HG03045 (cell line): Measurements from ENCODE around the gene RFPL1.

ENCODE experiments used
- ATAC-seq: cut with Tn5 transposase; IDR thresholded peaks from one replicate; pipeline ENCODE4 v1.9.1; 2021; ENCODE audit warnings: mild to moderate bottlenecking, moderate library complexity; ENCODE audit not compliant: unreplicated experiment

Gene RFPL1

GRCh38 chr22:29442976-29443375 lies 4.6 kb downstream of the RFPL1 start:
- ATAC-seq: no peak

DNA sequence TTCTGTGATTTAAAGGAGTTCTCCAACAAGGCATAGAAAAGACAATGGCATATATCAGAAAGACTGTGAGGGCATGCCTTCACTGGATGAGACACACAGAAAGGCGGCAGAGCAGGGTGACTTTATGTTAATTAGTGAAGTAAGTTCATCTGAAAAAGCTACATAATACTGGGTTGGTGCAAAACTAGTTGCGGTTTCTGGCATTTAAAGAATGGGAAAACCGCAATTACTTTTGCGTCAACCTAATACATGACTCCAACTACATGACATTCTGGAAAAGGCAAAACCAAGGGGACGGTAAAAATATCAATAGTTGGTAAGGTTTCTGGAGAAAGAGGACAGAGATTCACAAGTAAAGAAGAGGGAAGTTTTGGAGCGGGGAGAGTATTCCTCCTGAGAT lies 5.1 kb downstream of the RFPL1 start:
- no peak for ATAC-seq

DNA sequence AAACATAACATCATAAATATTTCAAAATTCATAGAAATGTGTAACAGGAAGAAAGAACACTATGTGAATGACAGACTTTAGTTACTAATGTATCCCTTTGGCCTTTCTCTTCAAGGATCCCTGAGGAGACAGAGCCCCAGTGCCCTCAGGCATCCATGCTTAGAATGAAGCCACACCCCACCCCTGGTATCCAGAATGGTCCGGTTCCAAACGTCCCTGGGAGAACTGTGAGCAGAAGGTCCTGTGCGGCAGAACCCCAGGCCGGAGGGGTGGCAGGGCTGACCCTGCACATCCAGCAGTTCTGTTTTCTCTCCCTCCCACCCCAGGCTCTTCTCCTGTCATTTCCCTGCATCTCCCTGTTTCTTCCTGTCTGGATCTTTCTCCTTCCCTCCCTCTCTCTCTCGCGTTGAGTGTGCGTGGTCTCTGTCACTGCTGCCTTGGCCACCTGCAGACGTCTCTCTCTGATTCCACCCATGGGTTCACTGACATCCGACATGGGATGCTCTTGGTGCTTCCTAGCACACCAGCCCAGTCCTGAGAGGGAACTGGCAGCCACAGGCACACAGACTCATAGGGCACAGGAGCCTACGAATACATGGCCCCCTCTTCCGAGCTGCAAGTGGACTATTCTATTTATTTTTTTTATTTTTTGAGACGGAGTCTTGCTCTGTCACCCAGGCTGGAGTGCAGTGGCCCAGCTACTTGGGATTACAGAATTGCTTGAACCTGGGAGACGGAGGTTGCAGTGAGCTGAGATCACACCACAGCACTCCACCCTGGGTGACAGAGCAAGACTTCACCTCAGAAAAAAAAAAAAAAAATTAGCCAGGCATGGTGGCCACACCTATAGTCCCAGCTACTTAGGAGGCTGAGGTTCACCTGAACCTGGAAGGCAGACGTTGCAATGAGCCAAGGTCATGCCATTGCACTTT lies 5.7 kb downstream of the RFPL1 start:
- ATAC-seq: no peak

DNA sequence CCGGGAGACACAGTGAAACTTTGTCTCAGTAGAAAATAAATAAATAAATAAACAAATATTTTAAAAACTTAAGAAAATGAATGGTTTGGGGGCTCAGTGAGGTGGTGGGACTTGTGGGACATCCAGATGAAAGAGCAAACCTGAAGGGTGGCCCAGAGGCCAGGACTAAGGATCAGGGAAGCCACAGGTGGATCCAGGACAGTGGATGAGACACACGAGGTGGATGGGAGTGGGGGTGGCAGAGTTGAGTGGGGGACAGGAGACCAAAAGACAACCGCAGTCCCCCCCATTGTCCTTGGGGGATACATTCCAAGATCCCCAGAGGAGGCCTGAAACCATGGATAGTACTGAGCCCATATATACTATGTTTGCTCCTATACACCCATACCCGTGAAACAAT lies 7.1 kb downstream of the RFPL1 start:
- no peak for ATAC-seq

GRCh38 chr22:29447906-29448305 lies 9.5 kb downstream of the RFPL1 start:
- no peak for ATAC-seq

- no peak for ATAC-seq
Observed at GRCh38 chr22:29449296-29449875, 11.0 kb downstream of the RFPL1 start.

DNA sequence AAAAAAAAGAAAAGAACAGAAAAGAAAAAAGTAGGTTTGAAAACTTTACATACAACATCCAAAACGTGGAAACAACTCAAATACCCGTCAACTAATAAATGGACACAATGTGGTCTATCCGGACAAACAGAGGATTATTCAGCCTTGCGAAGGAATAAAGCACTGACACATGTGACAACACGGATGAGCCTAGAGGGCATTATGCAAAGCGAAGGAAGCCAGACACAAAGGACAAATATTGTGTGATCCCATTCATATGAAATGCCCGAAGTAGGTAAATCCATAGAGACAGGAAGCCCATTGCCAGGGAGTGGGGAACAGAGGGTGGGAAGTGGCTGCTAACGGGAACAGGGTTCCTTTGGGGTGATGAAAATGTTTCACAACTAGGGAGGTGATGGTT lies 11.8 kb downstream of the RFPL1 start:
- ATAC-seq: no peak

DNA sequence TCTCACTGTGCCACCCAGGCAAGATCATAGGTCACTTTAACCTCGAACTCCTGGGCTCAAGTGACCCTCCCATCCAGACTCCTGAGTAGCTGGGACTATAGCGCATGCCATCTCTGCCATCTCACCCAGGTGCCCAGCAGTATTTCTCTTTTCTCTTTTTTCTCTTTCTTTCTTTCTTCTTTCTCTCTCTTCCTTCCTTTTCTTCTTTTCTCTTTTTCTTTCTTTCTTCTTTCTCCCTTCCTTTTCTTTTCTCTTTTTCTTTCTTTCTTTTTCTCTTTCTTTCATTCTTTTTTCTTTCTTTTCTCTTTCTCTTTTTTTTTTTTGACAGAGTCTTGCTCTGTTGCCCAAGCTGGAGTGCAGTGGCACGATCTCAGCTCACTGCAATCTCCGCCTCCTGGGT lies 13.5 kb downstream of the RFPL1 start:
- no peak for ATAC-seq

DNA sequence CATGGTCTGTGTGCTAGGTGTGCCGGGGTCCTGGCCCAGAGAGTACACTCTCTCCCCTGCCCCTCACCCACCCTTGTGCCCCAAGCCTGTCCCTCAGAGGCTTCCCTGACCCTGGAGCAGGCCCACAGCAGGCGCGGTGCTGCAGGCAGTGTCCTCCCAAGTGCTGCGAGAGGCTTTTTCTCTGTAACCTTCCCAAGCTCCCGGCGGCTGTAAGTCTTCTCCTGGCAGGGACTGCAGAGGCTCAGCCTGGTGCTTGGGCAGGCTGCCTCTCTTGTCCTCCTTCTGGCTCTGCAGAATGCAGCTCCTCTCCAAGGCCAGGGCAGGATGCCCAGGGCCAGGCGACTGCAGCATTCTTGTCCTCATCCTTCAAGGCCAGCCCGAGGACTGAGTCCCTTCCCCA lies 15.9 kb downstream of the RFPL1 start:
- no peak for ATAC-seq

GRCh38 chr22:29456211-29456671 lies 17.9 kb downstream of the RFPL1 start:
- no peak for ATAC-seq

- no peak for ATAC-seq
Observed at GRCh38 chr22:29457730-29458129, 19.3 kb downstream of the RFPL1 start.

GRCh38 chr22:29458551-29458950 lies 20.2 kb downstream of the RFPL1 start:
- ATAC-seq: no peak

GRCh38 chr22:29459773-29460172 lies 21.4 kb downstream of the RFPL1 start:
- no peak for ATAC-seq

- no peak for ATAC-seq
Observed at GRCh38 chr22:29461263-29461662, 22.9 kb downstream of the RFPL1 start.

- ATAC-seq: no peak
Observed at GRCh38 chr22:29463629-29464028, 25.2 kb downstream of the RFPL1 start.

DNA sequence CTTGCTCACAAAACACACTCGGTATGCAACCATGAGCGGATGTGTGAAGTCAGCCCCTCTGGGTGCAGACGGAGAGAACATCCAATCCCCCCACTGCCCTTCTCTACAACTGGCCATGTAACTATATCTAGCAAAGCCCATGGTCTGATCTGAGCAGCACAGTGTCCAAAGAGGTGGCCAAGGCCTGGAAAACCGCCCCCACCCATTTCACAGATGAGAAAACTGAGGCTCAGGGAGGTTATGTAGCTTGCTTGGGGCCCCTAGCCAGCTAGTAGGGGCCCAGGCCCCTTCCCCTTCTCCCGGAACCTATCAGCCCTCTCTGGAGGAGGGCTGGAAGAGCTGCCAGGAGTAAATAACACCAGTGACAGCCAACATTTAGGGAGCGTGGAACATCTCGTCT lies 26.2 kb downstream of the RFPL1 start:
- ATAC-seq: no peak

DNA sequence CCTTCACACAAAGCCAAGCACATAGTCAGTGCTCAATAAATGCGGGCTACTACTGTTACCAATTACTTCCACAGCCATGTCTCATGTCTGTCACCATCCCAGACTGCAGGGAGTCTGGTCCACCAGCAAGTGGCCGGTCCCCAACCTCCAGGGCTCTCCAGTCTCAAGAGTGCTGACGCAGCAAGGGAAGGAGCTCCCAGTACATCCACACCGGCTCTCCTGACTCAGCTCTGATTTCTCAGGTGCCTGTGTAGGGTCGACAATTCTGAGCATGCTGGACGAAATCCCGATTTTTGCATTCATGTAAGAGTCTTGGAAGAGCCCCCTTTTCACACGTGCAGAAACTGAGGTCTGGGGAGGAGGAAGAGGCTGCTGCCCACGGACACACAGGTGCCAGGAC lies 31.4 kb downstream of the RFPL1 start:
- no peak for ATAC-seq

- no peak for ATAC-seq
Observed at GRCh38 chr22:29470159-29470855, 31.9 kb downstream of the RFPL1 start.

GRCh38 chr22:29473001-29473400 lies 34.6 kb downstream of the RFPL1 start:
- ATAC-seq: no peak

DNA sequence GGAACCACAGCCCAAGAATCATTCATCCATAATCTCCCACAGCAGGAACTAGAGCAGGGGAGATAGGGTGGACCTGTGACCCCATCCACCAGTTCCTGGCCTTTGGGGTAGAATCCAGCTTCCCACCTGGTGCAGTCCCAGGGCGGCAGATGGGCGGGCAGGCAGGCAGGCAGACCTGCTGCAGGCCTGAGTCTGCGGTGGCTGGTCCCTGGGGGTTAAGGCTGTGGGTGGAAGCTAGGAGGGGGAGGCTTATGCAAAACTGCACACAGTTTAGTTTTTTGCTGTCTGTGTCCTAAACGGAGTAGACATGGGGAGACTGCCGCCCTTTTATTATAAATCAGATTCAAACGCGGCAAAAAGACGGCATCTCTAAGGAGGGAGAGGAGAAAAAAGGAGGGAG lies 37.2 kb downstream of the RFPL1 start:
- no peak for ATAC-seq

GRCh38 chr22:29476116-29476515 lies 37.7 kb downstream of the RFPL1 start:
- ATAC-seq: no peak
